Mucosa of stomach (tissue), 1 donor: ENCODE results near the gene TUT1.
A peak's percentile ranks its signal among the peaks of the same experiment; 100 is the strongest.
"Not testable (repeated sequence)": the region's sequence is repeated elsewhere in the genome, so short reads cannot be mapped to it uniquely, and the experiment has no call there.

Experiments used
- H3K27me3 ChIP-seq: one replicate; pipeline ENCODE4 v1.7.0; 2013; ENCODE audit warnings: mild to moderate bottlenecking, low read length; ENCODE audit not compliant: control insufficient read depth, insufficient read depth
- H3K36me3 ChIP-seq: one replicate; pipeline ENCODE4 v1.7.0; 2013; ENCODE audit warnings: low read length; ENCODE audit not compliant: control insufficient read depth, insufficient read depth
- H3K4me1 ChIP-seq: one replicate; pipeline ENCODE4 v1.7.0; 2013; ENCODE audit warnings: mild to moderate bottlenecking, low read length; ENCODE audit not compliant: control insufficient read depth, insufficient read depth
- H3K4me3 ChIP-seq: one replicate; pipeline ENCODE4 v1.7.0; 2013; ENCODE audit warnings: low read length
- H3K9ac ChIP-seq: one replicate; pipeline ENCODE4 v1.7.0; 2013; ENCODE audit warnings: mild to moderate bottlenecking, low read length, moderate library complexity
- H3K9me3 ChIP-seq: one replicate; pipeline ENCODE4 v1.7.0; 2013; ENCODE audit warnings: mild to moderate bottlenecking, low read length, moderate library complexity; ENCODE audit not compliant: control insufficient read depth
- donor health status: Pancreatic carcinoma.

Gene TUT1

GRCh38 chr11:62571493-62571892 lies 19.8 kb downstream of the TUT1 start:
- H3K9ac ChIP-seq, H3K27me3 ChIP-seq, H3K4me3 ChIP-seq, H3K36me3 ChIP-seq, H3K9me3 ChIP-seq: not testable (repeated sequence)
- peaks cover 27% of the 10 kb centered on the region for H3K4me1 ChIP-seq

GRCh38 chr11:62570903-62571302 lies 20.4 kb downstream of the TUT1 start:
- H3K4me1 ChIP-seq, result peaks cover 21% of the 10 kb centered on the region

GRCh38 chr11:62569611-62570010 lies 21.7 kb downstream of the TUT1 start:
- Histone ChIP-seq H3K9ac (no peak overlapping the region), H3K36me3 (peaks cover 5% of the 10 kb centered on the region), H3K27me3 (no peaks in the 10 kb centered on the region), H3K9me3 (no peaks in the 10 kb centered on the region), H3K4me1 (peaks cover 14% of the 10 kb centered on the region), H3K4me3 (no peak overlapping the region)

More at GRCh38 chr11:62570903-62571302, 20.4 kb downstream of the TUT1 start:
- not testable (repeated sequence) for H3K9me3 ChIP-seq, H3K27me3 ChIP-seq, H3K4me3 ChIP-seq, H3K9ac ChIP-seq, H3K36me3 ChIP-seq

GRCh38 chr11:62567018-62567633 lies 24.2 kb downstream of the TUT1 start:
- no peak overlapping the region for H3K9ac ChIP-seq
- peaks cover 5% of the 10 kb centered on the region for H3K36me3 ChIP-seq
- no peaks in the 10 kb centered on the region for H3K27me3 ChIP-seq
- H3K4me1 ChIP-seq, result peaks cover 6% of the 10 kb centered on the region
- H3K4me3 ChIP-seq, result no peak overlapping the region
- no peaks in the 10 kb centered on the region for H3K9me3 ChIP-seq

GRCh38 chr11:62566247-62566646 lies 25.1 kb downstream of the TUT1 start:
- peaks cover 5% of the 10 kb centered on the region for H3K4me1 ChIP-seq
- H3K27me3 ChIP-seq, result no peaks in the 10 kb centered on the region
- peaks cover 5% of the 10 kb centered on the region for H3K36me3 ChIP-seq
- H3K4me3 ChIP-seq, result no peak overlapping the region
- H3K9ac ChIP-seq, result no peak overlapping the region
- H3K9me3 ChIP-seq, result no peaks in the 10 kb centered on the region

GRCh38 chr11:62565100-62565802 lies 26.1 kb downstream of the TUT1 start:
- Histone ChIP-seq H3K4me3 (no peak overlapping the region), H3K27me3 (no peaks in the 10 kb centered on the region), H3K9ac (no peak overlapping the region), H3K4me1 (peaks cover 15% of the 10 kb centered on the region), H3K9me3 (no peaks in the 10 kb centered on the region), H3K36me3 (peaks cover 5% of the 10 kb centered on the region)

- H3K27me3 ChIP-seq, H3K36me3 ChIP-seq, H3K9me3 ChIP-seq, H3K4me3 ChIP-seq, H3K9ac ChIP-seq: not testable (repeated sequence)
- peaks cover 26% of the 10 kb centered on the region for H3K4me1 ChIP-seq
Measured at GRCh38 chr11:62561677-62562230, 29.6 kb downstream of the TUT1 start.

- no peaks in the 10 kb centered on the region for H3K36me3 ChIP-seq
- no peaks in the 10 kb centered on the region for H3K9me3 ChIP-seq
- no peak overlapping the region for H3K4me3 ChIP-seq
- H3K9ac ChIP-seq, result peak overlapping the region; percentile 41
- peaks cover 35% of the 10 kb centered on the region for H3K4me1 ChIP-seq
- H3K27me3 ChIP-seq, result no peaks in the 10 kb centered on the region
Measured at GRCh38 chr11:62560566-62561103, 30.7 kb downstream of the TUT1 start.

GRCh38 chr11:62559626-62560025 lies 31.7 kb downstream of the TUT1 start:
- peaks cover 42% of the 10 kb centered on the region for H3K4me1 ChIP-seq

GRCh38 chr11:62559204-62559603 lies 32.1 kb downstream of the TUT1 start:
- H3K36me3 ChIP-seq, result no peaks in the 10 kb centered on the region
- H3K4me1 ChIP-seq, result peaks cover 46% of the 10 kb centered on the region
- H3K9me3 ChIP-seq, result no peaks in the 10 kb centered on the region
- no peak overlapping the region for H3K4me3 ChIP-seq
- H3K9ac ChIP-seq, result no peak overlapping the region
- no peaks in the 10 kb centered on the region for H3K27me3 ChIP-seq

More at GRCh38 chr11:62559626-62560025, 31.7 kb downstream of the TUT1 start:
- not testable (repeated sequence) for H3K9me3 ChIP-seq, H3K27me3 ChIP-seq, H3K36me3 ChIP-seq, H3K4me3 ChIP-seq
- H3K9ac ChIP-seq, result peak overlapping the region; percentile 10

- H3K4me3 ChIP-seq, result no peak overlapping the region
- no peaks in the 10 kb centered on the region for H3K9me3 ChIP-seq
- no peak overlapping the region for H3K9ac ChIP-seq
- peaks cover 51% of the 10 kb centered on the region for H3K4me1 ChIP-seq
- H3K27me3 ChIP-seq, result no peaks in the 10 kb centered on the region
- H3K36me3 ChIP-seq, result no peaks in the 10 kb centered on the region
Measured at GRCh38 chr11:62558669-62559068, 32.7 kb downstream of the TUT1 start.

GRCh38 chr11:62556875-62557631 lies 34.3 kb downstream of the TUT1 start:
- Histone ChIP-seq H3K36me3 (no peaks in the 10 kb centered on the region), H3K4me3 (peak overlapping the region; percentile 22), H3K9ac (peak overlapping the region; percentile 59), H3K4me1 (peaks cover 66% of the 10 kb centered on the region), H3K27me3 (no peaks in the 10 kb centered on the region), H3K9me3 (no peaks in the 10 kb centered on the region)
